AG04450 (cell line): ENCODE measurements around the gene RGS19. TPM values are rescaled to one million over a fixed set of nuclear protein-coding genes. Genes with fewer than 3 reads are reported as not detected.
A peak's percentile ranks its signal among the peaks of the same experiment; 100 is the strongest.

Source experiments
- CTCF ChIA-PET: fragments of 300-600, 350-600 bp; formaldehyde crosslinking; extraction: SDS; loops from one replicate; lab custom pipeline; 2022; ENCODE audit warnings: antibody characterized with exemption, inconsistent platforms; lab: Charles Lee
- POLR2A ChIA-PET: fragments of 350-600 bp; formaldehyde crosslinking; extraction: SDS; loops from one replicate; lab custom pipeline; 2021; ENCODE audit warnings: antibody characterized with exemption, inconsistent platforms; lab: Yijun Ruan, JAX
- DNase-seq: peaks from one replicate; pipeline ENCODE4 v3.0.0-alpha.2; 2011; ENCODE audit warnings: low read depth, low spot score
- H3K27ac ChIP-seq: one replicate; pipeline ENCODE4 v1.5.1; 2012; ENCODE audit warnings: low read depth, low read length, control low read depth
- H3K27me3 ChIP-seq: one replicate; pipeline ENCODE4 v1.6.0; 2012; ENCODE audit warnings: low read length; ENCODE audit not compliant: control insufficient read depth, insufficient read depth
- H3K4me3 ChIP-seq: 2 replicates; pipeline ENCODE4 v1.5.1; 2011; ENCODE audit warnings: mild to moderate bottlenecking, low read depth, low read length, control low read depth
- H3K9me3 ChIP-seq: 2 replicates; pipeline ENCODE4 v1.5.1; 2012; ENCODE audit warnings: low read length; ENCODE audit not compliant: control insufficient read depth, insufficient read depth
- CTCF ChIP-seq: IDR thresholded peaks from 2 replicates; pipeline ENCODE4 v1.5.1; 2011; ENCODE audit warnings: low read depth, low read length, control low read depth, inconsistent platforms
- polyA plus RNA-seq: library from polyadenylated mRNA; depleted of rRNA; stranded (reverse); fragments of >200 nt; gene quantifications from 2 replicates; pipeline ENCODE4 v1.2.3, GENCODE V29; 2011

Gene RGS19
- polyA plus RNA-seq, 1 experiment = 7.5 TPM

GRCh38 chr20:64080013-64080812, 895 bp upstream of the RGS19 start, which contains the start of gene OPRL1:
Gene OPRL1, plus strand, starts transcription at chr20:64080082. Its CDS starts 12,639 bp downstream, at chr20:64092721.
- H3K9me3 ChIP-seq = peaks cover 4% of the 10 kb centered on the region; the same call in 1 of the 2 replicates
- ChIA-PET POLR2A (no interaction called here), CTCF (interaction anchor here (1.3 to 1.8 kb wide), 2 partner anchors 23 to 40 kb away, joined by 3 to 5 read pairs; no protein-coding TSS in a partner anchor)
- TF ChIP-seq CTCF = no peak
- H3K27me3 ChIP-seq = peaks cover 15% of the 10 kb centered on the region
- no peak for DNase-seq
- no peak within 1 kb of the TSS for H3K27ac ChIP-seq
- peak within 1 kb of the TSS; percentile 68 for H3K4me3 ChIP-seq

GRCh38 chr20:64078934-64079272, 415 bp downstream of the RGS19 start:
- Histone ChIP-seq H3K4me3 (peak overlapping the region; percentile 68), H3K27me3 (peaks cover 4% of the 10 kb centered on the region), H3K27ac (no peak overlapping the region), H3K9me3 (no peaks in the 10 kb centered on the region; the same call in 1 of the 2 replicates)
- no peak for TF ChIP-seq CTCF
- DNase-seq = no peak
- ChIA-PET POLR2A (no interaction called here), CTCF (interaction anchor here (0.8 to 1.8 kb wide), 3 partner anchors 9 to 41 kb away, joined by 3 to 5 read pairs (median 4); no protein-coding TSS in a partner anchor)

GRCh38 chr20:64077876-64078551, 1.3 kb downstream of the RGS19 start:
- H3K27me3 ChIP-seq = peaks cover 4% of the 10 kb centered on the region
- peak overlapping the region; percentile 68; the same call in 1 of the 2 replicates for H3K4me3 ChIP-seq
- CTCF ChIA-PET = no interaction called here
- DNase-seq = no peak
- no peaks in the 10 kb centered on the region; the same call in 1 of the 2 replicates for H3K9me3 ChIP-seq
- no peak overlapping the region for H3K27ac ChIP-seq
- no peak for TF ChIP-seq CTCF
- POLR2A ChIA-PET = no interaction called here

- ChIA-PET POLR2A (no interaction called here), CTCF (no interaction called here)
- Histone ChIP-seq H3K4me3 (no peak overlapping the region), H3K27me3 (peaks cover 4% of the 10 kb centered on the region), H3K9me3 (no peaks in the 10 kb centered on the region; the same call in 1 of the 2 replicates), H3K27ac (no peak overlapping the region)
- TF ChIP-seq CTCF = no peak
- DNase-seq = no peak
Observed at GRCh38 chr20:64077541-64077875, 1.8 kb downstream of the RGS19 start.

GRCh38 chr20:64077094-64077493, 2.2 kb downstream of the RGS19 start:
- H3K9me3 ChIP-seq = no peaks in the 10 kb centered on the region; the same call in 1 of the 2 replicates
- DNase-seq = no peak
- H3K4me3 ChIP-seq = no peak overlapping the region
- CTCF ChIA-PET = no interaction called here
- peaks cover under 1% of the 10 kb centered on the region for H3K27me3 ChIP-seq
- TF ChIP-seq CTCF = no peak
- no peak overlapping the region for H3K27ac ChIP-seq
- POLR2A ChIA-PET = no interaction called here
